NCI-H2029 (cell line): Measurements from ENCODE around the gene SUN5.
"Not testable (repeated sequence)": the region's sequence is repeated elsewhere in the genome, so short reads cannot be mapped to it uniquely, and the experiment has no call there.

ENCODE experiments used
- DNase-seq: peaks from one replicate; lab custom pipeline; 2025; lab: John Stamatoyannopoulos, UW

The SUN5 gene

DNA sequence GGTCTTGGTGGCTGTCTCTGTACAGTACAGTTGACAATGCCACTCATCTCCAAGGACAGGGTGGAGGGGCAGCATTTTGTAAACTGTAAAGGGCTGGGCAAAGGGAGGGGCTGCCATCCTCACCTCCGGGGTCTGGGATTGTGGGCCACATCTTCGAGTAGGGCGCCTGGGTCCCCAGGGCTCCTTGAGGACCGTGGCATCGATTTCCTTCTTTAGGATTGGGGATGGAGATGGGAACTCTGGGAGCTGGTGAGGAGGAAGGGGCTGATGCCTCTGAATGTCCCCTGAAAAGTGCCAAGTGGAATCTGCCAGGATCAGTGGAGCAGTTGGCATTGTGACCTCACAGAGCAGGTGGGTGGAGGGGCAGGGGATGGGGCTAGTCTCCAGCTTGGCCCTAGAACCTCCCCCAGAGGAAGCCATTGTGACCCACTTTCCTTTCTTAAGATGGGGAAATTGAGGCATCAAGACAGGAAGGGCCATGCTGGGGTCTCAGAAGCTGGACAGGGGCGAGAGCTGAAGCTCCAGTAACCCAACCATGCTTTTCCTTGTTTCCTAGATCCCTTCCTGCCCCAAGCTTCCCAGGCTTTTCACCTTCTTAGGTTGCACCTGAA, at the start of gene SUN5:
TSS of gene SUN5 (minus strand) at position 293 of the 611 bp plus-strand sequence. CDS start at position 200, 93 bp downstream.
- DNase-seq, result no peak

GRCh38 chr20:33053291-33054106, 49.3 kb upstream of the SUN5 start, which contains the start of gene BPIFB3:
Gene BPIFB3 (plus strand): TSS chr20:33053903. CDS start chr20:33055436, 1,533 bp downstream.
- DNase-seq, result no peak

GRCh38 chr20:33051333-33051732, 47.1 kb upstream of the SUN5 start:
- DNase-seq, result no peak

GRCh38 chr20:33046412-33046811, 42.2 kb upstream of the SUN5 start:
- DNase-seq, result no peak

DNA sequence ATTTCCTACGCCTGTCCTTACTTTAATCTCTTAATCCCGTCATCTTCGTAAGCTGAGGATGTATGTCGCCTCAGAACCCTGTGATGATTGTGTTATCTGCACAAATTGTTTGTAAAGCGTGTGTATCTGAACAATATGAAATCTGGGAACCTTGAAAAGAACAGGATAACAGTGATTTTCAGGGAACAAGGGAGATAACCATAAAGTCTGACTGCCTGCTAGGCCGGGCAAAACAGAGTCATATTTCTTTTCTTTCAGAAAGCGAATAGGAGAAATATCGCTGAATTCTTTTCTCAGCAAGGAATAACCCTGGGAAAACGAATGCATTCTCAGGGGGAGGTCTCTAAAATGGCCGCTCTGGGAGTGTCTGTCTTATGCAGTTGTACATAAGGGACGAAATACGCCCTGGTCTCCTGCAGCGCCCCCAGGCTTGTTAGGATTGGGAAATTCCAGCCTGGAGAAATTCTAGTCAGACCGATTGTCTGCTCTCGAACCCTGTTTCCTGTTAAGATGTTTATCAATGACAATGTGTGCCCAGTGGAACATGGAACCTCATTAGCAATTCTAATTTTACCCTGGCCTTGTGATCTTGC, 41.0 kb upstream of the SUN5 start:
- not testable (repeated sequence) for DNase-seq

GRCh38 chr20:33043731-33044181, 39.5 kb upstream of the SUN5 start:
- DNase-seq, result no peak

DNA sequence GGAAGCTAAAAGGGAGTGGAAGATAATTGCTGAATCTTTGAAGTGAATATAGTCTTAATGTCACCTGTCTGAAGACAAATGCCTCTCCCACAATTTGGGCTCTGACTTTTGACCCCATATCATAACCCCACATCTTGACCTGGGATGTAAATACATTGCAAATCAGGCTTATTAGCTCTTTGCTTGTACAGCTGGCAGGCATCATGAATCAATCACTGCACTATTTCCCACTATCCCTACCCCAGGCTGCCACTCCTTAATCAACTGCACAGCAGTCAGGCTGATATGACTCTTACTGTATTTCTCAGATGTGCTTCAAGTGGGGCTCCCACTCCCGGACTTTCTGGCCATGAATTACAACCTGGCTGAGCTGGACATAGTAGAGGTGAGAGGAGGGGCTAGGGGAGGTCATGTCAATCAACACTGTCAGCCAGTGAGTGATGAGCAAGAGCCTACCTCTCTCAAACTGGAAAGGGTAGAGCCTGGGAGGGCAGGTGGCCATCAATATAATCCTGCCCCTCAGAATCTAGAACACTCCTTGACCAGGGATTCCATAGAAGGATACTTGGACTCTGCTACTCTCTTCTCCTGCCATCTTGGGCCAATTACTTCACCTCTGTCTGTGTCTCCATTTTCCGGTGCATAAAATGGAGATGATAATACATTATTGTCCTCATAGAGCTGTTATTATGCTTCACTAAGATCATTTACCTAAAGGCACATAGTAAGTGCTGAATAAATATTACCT, 38.9 kb upstream of the SUN5 start:
- no peak for DNase-seq

- no peak for DNase-seq
These were observed 38.2 kb upstream of the SUN5 start for GRCh38 chr20:33042430-33042829.

DNA sequence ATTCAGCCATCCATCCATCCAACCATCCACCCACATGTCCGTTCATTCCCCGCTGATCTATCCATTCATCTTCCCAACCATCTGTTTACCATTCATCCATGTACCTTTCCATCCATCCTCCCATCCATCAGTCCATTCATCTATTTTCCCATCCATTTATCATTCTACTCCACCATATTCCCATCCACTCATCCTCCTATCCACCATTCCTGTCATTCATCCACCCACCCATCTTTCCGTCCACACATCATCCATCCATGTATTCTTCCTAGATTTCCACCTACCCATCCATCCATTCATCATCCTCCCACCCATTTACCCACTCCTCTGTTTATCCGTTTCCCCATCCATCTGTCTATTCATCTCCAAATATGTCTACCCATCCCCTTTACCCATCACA, 34.0 kb upstream of the SUN5 start:
- DNase-seq, result no peak

DNA sequence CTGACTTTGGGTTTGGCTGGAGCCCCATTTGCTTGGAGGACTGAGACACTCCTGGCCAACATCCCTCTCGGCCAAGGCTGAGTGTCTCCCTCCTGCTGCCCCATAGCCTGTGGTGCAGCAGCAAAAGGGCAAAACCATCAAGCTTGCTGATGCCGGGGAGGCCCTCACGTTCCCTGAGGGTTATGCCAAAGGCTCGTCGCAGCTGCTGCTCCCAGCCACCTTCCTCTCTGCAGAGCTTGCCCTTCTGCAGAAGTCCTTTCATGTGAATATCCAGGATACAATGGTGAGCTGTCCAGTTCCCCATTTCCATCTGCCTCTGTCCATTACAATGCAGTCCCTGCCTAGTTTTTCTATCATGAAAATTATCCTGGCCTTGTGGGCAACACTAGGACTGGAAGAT, 33.2 kb upstream of the SUN5 start:
- no peak for DNase-seq

DNA sequence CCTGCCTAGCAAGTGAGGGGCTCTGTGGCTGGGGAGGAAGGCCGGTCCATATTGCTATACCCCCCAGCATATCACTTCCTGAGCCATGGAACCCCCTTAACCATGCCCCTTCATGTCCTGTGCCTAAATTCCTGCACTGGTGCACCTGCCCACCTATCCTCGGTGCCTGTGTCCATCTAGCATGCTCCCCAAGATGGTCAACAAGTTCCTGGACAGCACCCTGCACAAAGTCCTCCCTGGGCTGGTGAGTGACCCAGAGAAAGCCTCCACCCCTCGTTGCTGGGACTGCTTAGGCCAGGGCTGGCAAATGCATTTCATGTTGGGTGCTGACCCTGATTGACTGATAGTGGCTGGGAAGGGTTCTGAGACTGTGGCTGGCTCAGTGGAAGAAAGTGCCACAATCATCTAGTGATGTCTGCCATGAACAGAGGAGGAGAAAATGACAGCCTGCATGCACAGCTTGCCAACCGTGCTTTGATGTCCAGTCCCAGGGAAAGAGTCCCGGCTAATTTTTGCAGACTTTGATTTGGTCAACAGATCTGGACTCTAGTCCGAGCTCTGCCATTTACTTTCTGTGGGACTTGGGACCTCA, 30.8 kb upstream of the SUN5 start:
- no peak for DNase-seq

DNA sequence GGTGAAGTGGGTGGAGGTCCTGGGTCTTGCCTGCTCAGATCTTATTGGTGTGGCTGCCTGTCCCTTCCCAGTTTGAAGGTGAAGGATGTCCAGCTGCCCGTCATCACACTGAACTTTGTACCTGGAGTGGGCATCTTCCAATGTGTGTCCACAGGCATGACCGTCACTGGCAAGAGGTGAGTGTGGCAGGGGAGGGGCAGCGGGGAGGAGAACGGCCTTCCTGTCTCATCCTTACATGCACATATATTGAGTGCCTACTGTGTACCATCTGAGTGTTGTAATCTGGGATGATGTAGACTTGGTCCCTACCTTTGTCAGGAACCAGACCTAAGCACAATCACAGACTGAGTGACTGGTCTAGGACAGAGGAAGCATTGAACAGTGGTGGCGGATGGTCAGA, 29.9 kb upstream of the SUN5 start:
- no peak for DNase-seq

GRCh38 chr20:33033381-33033780, 29.1 kb upstream of the SUN5 start:
- no peak for DNase-seq

GRCh38 chr20:33032555-33032954, 28.3 kb upstream of the SUN5 start:
- no peak for DNase-seq

DNA sequence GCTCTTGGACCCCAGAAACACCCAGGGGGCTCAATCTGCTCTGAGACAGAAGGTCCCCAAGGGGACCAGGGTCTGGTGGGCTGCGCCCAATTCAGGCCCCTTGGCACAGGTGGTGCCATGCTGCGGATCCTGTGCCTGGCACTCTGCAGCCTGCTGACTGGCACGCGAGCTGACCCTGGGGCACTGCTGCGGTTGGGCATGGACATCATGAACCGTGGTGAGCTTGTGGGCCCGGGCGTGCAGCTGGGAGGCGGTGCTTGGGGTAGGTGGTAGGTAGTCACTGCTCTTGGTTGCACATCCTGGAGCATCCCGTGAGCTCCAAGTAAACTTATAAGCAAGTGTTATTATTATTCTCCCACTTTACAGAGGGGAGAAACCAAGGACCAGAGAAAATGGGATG, 27.3 kb upstream of the SUN5 start, which contains the start of gene BPIFB6:
TSS of gene BPIFB6 (plus strand) at position 118 of the 400 bp plus-strand sequence. CDS start at position 118, 0 bp downstream.
- DNase-seq, result no peak

DNA sequence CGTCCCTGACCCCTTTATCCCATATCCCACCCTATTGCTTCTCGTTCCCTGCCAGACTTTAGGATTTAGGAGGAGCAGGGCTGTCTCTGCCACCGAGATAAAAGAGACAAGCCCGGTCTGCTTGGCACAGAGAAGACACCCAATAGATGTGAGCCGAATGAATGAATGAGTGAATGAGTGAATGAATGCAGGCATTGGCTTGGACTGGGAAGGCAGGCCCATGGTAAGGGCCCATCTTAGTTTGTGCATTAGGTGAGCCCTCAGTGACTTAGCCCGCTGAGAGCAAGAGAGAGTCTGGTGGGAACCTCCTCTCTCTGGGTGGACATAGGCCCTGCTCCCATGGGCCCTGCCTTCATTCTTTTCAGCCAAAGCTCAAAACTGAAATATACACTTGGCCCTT, 26.3 kb upstream of the SUN5 start:
- no peak for DNase-seq

DNA sequence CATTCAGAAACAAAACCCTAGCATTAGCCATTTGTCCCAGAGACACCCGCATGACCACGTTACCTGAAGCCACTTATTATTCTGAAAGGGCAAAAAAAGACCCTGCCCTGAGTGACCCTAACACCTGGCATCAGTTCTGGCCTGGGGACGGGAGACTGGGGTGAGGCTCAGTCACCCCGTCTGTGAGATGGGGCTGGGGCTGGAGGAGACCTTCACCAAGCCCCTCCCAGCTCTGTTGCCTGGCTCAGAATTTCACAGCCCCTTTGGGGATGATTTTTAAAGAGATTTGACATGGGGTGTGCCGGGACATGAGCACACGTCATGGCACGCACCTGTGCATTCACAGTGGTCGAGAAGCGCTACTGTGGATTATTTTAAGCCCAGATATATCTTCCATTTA, 25.8 kb upstream of the SUN5 start:
- no peak for DNase-seq

GRCh38 chr20:33028875-33029274, 24.6 kb upstream of the SUN5 start:
- DNase-seq, result no peak

- no peak for DNase-seq
These were observed 23.8 kb upstream of the SUN5 start for GRCh38 chr20:33027769-33028751.
